Hepatocyte (in vitro differentiated cells): ENCODE results near the gene ARMC3.

ENCODE experiments used
- CTCF ChIP-seq: fragments of 200-600 bp; sonication (generic); IDR thresholded peaks from 2 replicates; pipeline ENCODE4 v1.5.1; 2016; ENCODE audit warnings: antibody characterized with exemption, mild to moderate bottlenecking; ENCODE audit not compliant: poor library complexity
- EZH2 ChIP-seq: fragments of 200-600 bp; sonication (generic); IDR thresholded peaks from 2 replicates; pipeline ENCODE4 v1.6.1; 2016; ENCODE audit warnings: antibody characterized with exemption, mild to moderate bottlenecking, borderline replicate concordance
- EZH2phosphoT487 ChIP-seq: fragments of 200-600 bp; sonication (generic); IDR thresholded peaks from one replicate; pipeline ENCODE4 v1.6.1; 2018; ENCODE audit warnings: antibody characterized with exemption, mild to moderate bottlenecking, low read depth, moderate library complexity; ENCODE audit not compliant: unreplicated experiment, severe bottlenecking

GRCh38 chr10:23015021-23015707, 87.3 kb downstream of the ARMC3 start:
- TF ChIP-seq CTCF (no peak), EZH2phosphoT487 (no peak), EZH2 (no peak)
